B cell (primary cell): Measurements from ENCODE around the gene JAG2. TPM values are rescaled to one million over a fixed set of nuclear protein-coding genes. Genes with fewer than 3 reads are reported as not detected.
A peak's percentile ranks its signal among the peaks of the same experiment; 100 is the strongest.

Source experiments
- ATAC-seq: fragments of 200-7000 bp; cut with Tn5 transposase; one replicate; pipeline ENCODE4 v1.10.0; 2021; ENCODE audit warnings: low read depth, mild to moderate bottlenecking, moderate number of reproducible peaks, moderate library complexity
- CTCF ChIA-PET: fragments of 350-600 bp; sonication (Branson Sonifier 250); formaldehyde crosslinking; loops from one replicate; lab custom pipeline; 2021; ENCODE audit warnings: antibody characterized with exemption, inconsistent platforms; lab: Charles Lee
- POLR2A ChIA-PET: fragments of 350-600 bp; sonication (Branson Sonifier 250); formaldehyde crosslinking; loops from one replicate; lab custom pipeline; 2021; ENCODE audit warnings: antibody characterized with exemption; lab: Charles Lee
- DNase-seq: peaks from one replicate; pipeline ENCODE4 v3.0.0; 2013
- H2AFZ ChIP-seq: 2 replicates; pipeline ENCODE4 v1.6.1; 2012; ENCODE audit warnings: mild to moderate bottlenecking, low read depth, low read length; ENCODE audit not compliant: insufficient read depth, poor library complexity, severe bottlenecking
- H3K27ac ChIP-seq, 2 donors: 1 replicate in 1 of 2; 2 replicates in 1 of 2; pipeline ENCODE4 v1.5.1; 2012 to 2013; ENCODE audit warnings: low read length in 2 of 2, mild to moderate bottlenecking in 2 of 2, moderate library complexity in 1 of 2
- H3K27me3 ChIP-seq, 4 experiments: fragments of 200-600 bp in 1 of 4; sonication (generic) in 1 of 4; replicated peaks in 1 of 4; 1 replicate in 2 of 4; 2 replicates in 2 of 4; pipeline versions ENCODE4 v1.6.1 to v1.7.0; 2013 to 2016; ENCODE audit warnings: low read length in 3 of 4, mild to moderate bottlenecking in 2 of 4, mixed read lengths in 1 of 4, moderate library complexity in 1 of 4; ENCODE audit not compliant: insufficient read depth in 4 of 4, control insufficient read depth in 3 of 4; ENCODE audit errors: control extremely low read depth in 1 of 4
- H3K36me3 ChIP-seq, 2 experiments: replicated peaks in 1 of 2; 1 replicate in 1 of 2; 2 replicates in 1 of 2; pipeline versions ENCODE4 v1.6.1 to v1.7.1; 2013; ENCODE audit warnings: low read length in 1 of 2; ENCODE audit not compliant: insufficient read depth in 2 of 2, control insufficient read depth in 1 of 2; ENCODE audit errors: control extremely low read depth in 1 of 2, extremely low read depth in 1 of 2
- H3K4me1 ChIP-seq, 2 donors: fragments of 200-600 bp in 1 of 2; sonication (generic) in 1 of 2; 1 replicate in 1 of 2; 2 replicates in 1 of 2; pipeline versions ENCODE4 v1.5.1 to v1.6.1; 2013 to 2017; ENCODE audit warnings: low read length in 2 of 2; ENCODE audit not compliant: control insufficient read depth in 2 of 2, insufficient read depth in 2 of 2
- H3K4me2 ChIP-seq: replicated peaks from 2 replicates; pipeline ENCODE3; 2012; ENCODE audit warnings: mild to moderate bottlenecking, low read depth, low read length; ENCODE audit not compliant: poor library complexity, severe bottlenecking
- H3K4me3 ChIP-seq, 5 experiments: fragments of 200-600 bp in 1 of 5; sonication (generic) in 1 of 5; 1 replicate in 3 of 5; 2 replicates in 2 of 5; pipeline versions ENCODE4 v1.5.1 to v1.7.0; 2011 to 2016; ENCODE audit warnings: low read length in 4 of 5, mild to moderate bottlenecking in 4 of 5, low read depth in 2 of 5, control low read depth in 1 of 5, moderate library complexity in 1 of 5; ENCODE audit not compliant: insufficient read depth in 1 of 5; ENCODE audit errors: control extremely low read depth in 1 of 5, extremely low read depth in 1 of 5
- H3K79me2 ChIP-seq: fragments of 200-600 bp; sonication (generic); one replicate; pipeline ENCODE4 v1.6.0; 2016; ENCODE audit warnings: low read length; ENCODE audit not compliant: control insufficient read depth, insufficient read depth
- H3K9ac ChIP-seq: fragments of 200-600 bp; sonication (generic); 2 replicates; pipeline ENCODE4 v1.6.1; 2017; ENCODE audit warnings: mild to moderate bottlenecking, low read length, moderate library complexity
- H3K9me3 ChIP-seq, 3 donors: one replicate each; pipeline versions ENCODE4 v1.6.1 to v1.7.1; 2013; ENCODE audit warnings: low read length in 2 of 3; ENCODE audit not compliant: control insufficient read depth in 2 of 3, insufficient read depth in 1 of 3; ENCODE audit errors: control extremely low read depth in 1 of 3
- H4K20me1 ChIP-seq: 2 replicates; pipeline ENCODE4 v1.6.0; 2012; ENCODE audit warnings: mild to moderate bottlenecking, low read length; ENCODE audit not compliant: insufficient read depth, control insufficient read depth, poor library complexity, severe bottlenecking
- H3K27ac Mint-ChIP-seq: one replicate; pipeline ENCODE4 v1.8.0; 2021; ENCODE audit warnings: mixed read lengths
- H3K27me3 Mint-ChIP-seq: one replicate; pipeline ENCODE4 v1.8.0; 2021; ENCODE audit warnings: mixed read lengths
- H3K4me1 Mint-ChIP-seq: one replicate; pipeline ENCODE4 v1.8.0; 2021; ENCODE audit warnings: mixed read lengths
- H3K4me3 Mint-ChIP-seq: one replicate; pipeline ENCODE4 v1.8.0; 2021; ENCODE audit warnings: mixed read lengths
- H3K9me3 Mint-ChIP-seq: one replicate; pipeline ENCODE4 v1.8.0; 2022; ENCODE audit warnings: mixed read lengths; ENCODE audit not compliant: insufficient read depth
- CTCF ChIP-seq: fragments of 200-600 bp; IDR thresholded peaks from one replicate; pipeline ENCODE4 v1.8.0; 2022; ENCODE audit warnings: antibody characterized with exemption, mild to moderate bottlenecking
- EZH2 ChIP-seq: IDR thresholded peaks from 2 replicates; pipeline ENCODE4 v1.6.1; 2012; ENCODE audit warnings: borderline replicate concordance, low read depth, mild to moderate bottlenecking, moderate library complexity, low read length; ENCODE audit not compliant: insufficient read depth, poor library complexity, severe bottlenecking
- WGBS: methylation state at CpG from one replicate; pipeline ENCODE4 v1.1.5; 2013; ENCODE audit warnings: missing lambda C conversion rate; ENCODE audit not compliant: insufficient coverage; 5-methylcytosine and 5-hydroxymethylcytosine counted together
- intact Hi-C: fragments of 100-400 bp; cut with micrococcal nuclease; formaldehyde crosslinking; loops from one replicate; pipeline ENCODE4 v1.10.0; 2022
- polyA plus RNA-seq: library from polyadenylated mRNA; depleted of rRNA; stranded (reverse); fragments of >200 nt; gene quantifications from 2 replicates; pipeline ENCODE4 v1.2.3, GENCODE V29; 2012
- total RNA-seq, 2 donors: library from RNA; stranded (reverse); fragments of 120-200 nt in 1 of 2; gene quantifications; 1 replicate in 1 of 2; 2 replicates in 1 of 2; pipeline versions ENCODE4 v1.2.3 to v1.2.4, GENCODE V29; 2013 to 2022

JAG2 gene
- total and polyA plus RNA-seq, 2 donors (not counting 1 experiment from before 2014, with no cell fraction given): 0.27 to 0.34 TPM

DNA sequence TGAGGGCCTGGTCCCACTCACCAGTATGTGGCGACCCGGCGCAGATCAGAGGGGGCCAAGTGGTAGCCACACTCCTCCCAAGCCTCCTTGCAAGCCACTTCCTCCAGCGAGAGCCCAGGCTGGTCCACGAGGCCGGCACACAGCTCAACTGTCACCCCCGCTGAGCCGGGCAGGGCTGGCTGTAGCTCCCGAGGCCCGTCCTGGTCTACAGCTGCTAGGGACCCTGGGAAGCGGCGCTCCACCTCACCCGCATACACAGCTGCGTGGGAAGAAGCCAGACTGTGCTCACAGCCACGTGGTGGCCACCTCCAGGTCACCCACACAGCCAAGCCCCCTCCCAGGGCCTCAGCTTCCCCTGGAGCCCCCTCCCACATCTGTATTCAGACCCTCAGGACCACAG lies 7.9 kb upstream of the JAG2 start:
- Histone ChIP-seq H3K4me2 (no peak overlapping the region), H3K27me3 (peaks cover 0 to 5% (median 1%) of the 10 kb centered on the region in 4 experiments), H3K27ac (no peak overlapping the region), H3K4me3 (no peak overlapping the region), H4K20me1 (peaks cover 18% of the 10 kb centered on the region), H2AFZ (no peak overlapping the region), H3K36me3 (no peaks in the 10 kb centered on the region), H3K79me2 (peaks cover 5% of the 10 kb centered on the region), H3K4me1 (peaks cover 20 to 32% of the 10 kb centered on the region in 2 donors), H3K9me3 (no peaks in the 10 kb centered on the region), H3K9ac (no peak overlapping the region)
- Mint-ChIP-seq H3K27me3 (peaks cover 3% of the 10 kb centered on the region), H3K4me3 (no peak overlapping the region), H3K4me1 (peaks cover 17% of the 10 kb centered on the region), H3K27ac (no peak overlapping the region), H3K9me3 (no peaks in the 10 kb centered on the region)
- DNase-seq (no peak), ATAC-seq (no peak)
- POLR2A ChIA-PET: no interaction called here
- CTCF ChIA-PET: interaction anchor here (0.5 kb wide), 1 partner anchor 254 kb away, joined by 3 read pairs; no protein-coding TSS in a partner anchor
- TF ChIP-seq EZH2 (no peak), CTCF (no peak)
- intact Hi-C loops: no loop called here
- WGBS: 84% methylated on average over 15 of the region's 15 CpGs

- ATAC-seq (peak; percentile 48), DNase-seq (peak; percentile 61)
- Histone ChIP-seq H2AFZ (no peak overlapping the region), H3K36me3 (no peaks in the 10 kb centered on the region), H3K27ac (no peak overlapping the region), H3K4me3 (no peak overlapping the region), H3K27me3 (peaks cover 0 to 26% (median 12%) of the 10 kb centered on the region in 4 experiments), H3K4me1 (peaks cover 17 to 29% of the 10 kb centered on the region in 2 donors), H3K79me2 (peaks cover under 1% of the 10 kb centered on the region), H3K9ac (no peak overlapping the region), H3K9me3 (no peaks in the 10 kb centered on the region), H4K20me1 (peaks cover 11% of the 10 kb centered on the region), H3K4me2 (peak overlapping the region; percentile 55)
- H3K9me3 Mint-ChIP-seq: no peaks in the 10 kb centered on the region
- POLR2A ChIA-PET: no interaction called here
- H3K4me1 Mint-ChIP-seq: peaks cover 19% of the 10 kb centered on the region
- H3K4me3 Mint-ChIP-seq: peak overlapping the region; percentile 52
- intact Hi-C loops: no loop called here
- peaks cover 11% of the 10 kb centered on the region for H3K27me3 Mint-ChIP-seq
- H3K27ac Mint-ChIP-seq: no peak overlapping the region
- 25% methylated on average over 28 of the region's 32 CpGs for WGBS
- CTCF ChIA-PET: no interaction called here
- TF ChIP-seq CTCF: no peak
- TF ChIP-seq EZH2: no peak
Measured at GRCh38 chr14:105173901-105174894, 5.6 kb upstream of the JAG2 start.
